ENCODE measurements around the gene WDR72. TPM values are rescaled to one million over a fixed set of nuclear protein-coding genes. Genes with fewer than 3 reads are reported as not detected.

The WDR72 gene
- total and polyA plus RNA-seq, 7 experiments from 2014 or later: not detected

DNA sequence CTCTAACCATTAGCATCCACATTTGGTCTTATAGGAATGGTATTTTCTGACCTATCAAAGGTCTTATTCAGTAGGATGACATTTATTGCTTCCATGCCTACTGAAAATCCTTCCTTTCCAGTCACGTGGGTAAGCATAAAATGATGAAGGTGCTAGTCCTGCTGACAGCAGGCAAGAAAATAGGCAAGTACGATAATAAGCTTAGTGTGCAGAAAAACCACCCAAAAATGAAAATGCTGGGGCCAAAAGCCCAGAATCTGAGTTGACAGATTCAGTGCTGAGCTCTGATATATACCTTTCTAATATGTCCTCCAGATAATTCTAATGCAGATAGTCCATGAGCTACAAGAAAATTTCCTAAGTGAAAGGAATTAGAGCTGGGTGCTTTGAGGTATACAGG, 194.8 kb downstream of the WDR72 start:
- Histone ChIP-seq H3K4me1 (ENCODE audit: control insufficient read depth in 2 of 2, insufficient read depth in 2 of 2, low read length in 2 of 2) (no peaks in the 10 kb centered on the region), H3K27ac (ENCODE audit: low read depth, low read length) (no peak overlapping the region), H3K4me3 (ENCODE audit: low read length) (no peak overlapping the region), H3K9me3 (ENCODE audit: control insufficient read depth in 2 of 3, low read length in 3 of 3) (no peaks in the 10 kb centered on the region), H3K27me3 (ENCODE audit: control insufficient read depth in 2 of 2, insufficient read depth in 2 of 2, low read length in 2 of 2) (no peaks in the 10 kb centered on the region), H3K36me3 (ENCODE audit: control insufficient read depth in 2 of 3, insufficient read depth in 3 of 3, low read length in 3 of 3) (no peaks in the 10 kb centered on the region)
- H3K4me3 Mint-ChIP-seq: no peak overlapping the region
- ATAC-seq: no peak
- H3K4me1 Mint-ChIP-seq: no peaks in the 10 kb centered on the region
- H3K27me3 Mint-ChIP-seq: peaks cover 0 to 10% (median 4%) of the 10 kb centered on the region in 5 donors
- ChIA-PET POLR2A (no interaction called here), CTCF (no interaction called here)
- no peak for DNase-seq
- H3K36me3 Mint-ChIP-seq: no peaks in the 10 kb centered on the region
- H3K27ac Mint-ChIP-seq: no peak overlapping the region
- intact Hi-C loops (cut with micrococcal nuclease): no loop called here
- H3K9me3 Mint-ChIP-seq: peaks cover 0 to 2% (median 0%) of the 10 kb centered on the region in 11 donors

- H3K27me3 Mint-ChIP-seq: peaks cover 0 to 16% (median 4%) of the 10 kb centered on the region in 5 donors
- no peak overlapping the region for H3K27ac Mint-ChIP-seq
- POLR2A ChIA-PET: no interaction called here
- H3K27me3 ChIP-seq (ENCODE audit: control insufficient read depth in 2 of 2, insufficient read depth in 2 of 2, low read length in 2 of 2): no peaks in the 10 kb centered on the region
- intact Hi-C loops (cut with micrococcal nuclease): no loop called here
- no peaks in the 10 kb centered on the region for H3K4me1 ChIP-seq (ENCODE audit: control insufficient read depth in 2 of 2, insufficient read depth in 2 of 2, low read length in 2 of 2)
- H3K4me3 Mint-ChIP-seq: no peak overlapping the region
- H3K36me3 ChIP-seq (ENCODE audit: control insufficient read depth in 2 of 3, insufficient read depth in 3 of 3, low read length in 3 of 3): no peaks in the 10 kb centered on the region
- H3K4me3 ChIP-seq (ENCODE audit: low read length): no peak overlapping the region
- DNase-seq (no peak), ATAC-seq (no peak)
- CTCF ChIA-PET: no interaction called here
- H3K4me1 Mint-ChIP-seq: no peaks in the 10 kb centered on the region
- H3K27ac ChIP-seq (ENCODE audit: low read depth, low read length): no peak overlapping the region
- no peaks in the 10 kb centered on the region for H3K36me3 Mint-ChIP-seq
- no peaks in the 10 kb centered on the region for H3K9me3 ChIP-seq (ENCODE audit: control insufficient read depth in 2 of 3, low read length in 3 of 3)
- H3K9me3 Mint-ChIP-seq: peaks cover 0 to 2% (median 0%) of the 10 kb centered on the region in 11 donors
Observed at GRCh38 chr15:53563627-53564026, 195.8 kb downstream of the WDR72 start.

GRCh38 chr15:53559364-53560277, 199.8 kb downstream of the WDR72 start:
- Histone ChIP-seq H3K4me3 (ENCODE audit: low read length) (no peak overlapping the region), H3K4me1 (ENCODE audit: control insufficient read depth in 2 of 2, insufficient read depth in 2 of 2, low read length in 2 of 2) (no peaks in the 10 kb centered on the region), H3K9me3 (ENCODE audit: control insufficient read depth in 2 of 3, low read length in 3 of 3) (no peaks in the 10 kb centered on the region), H3K27ac (ENCODE audit: low read depth, low read length) (no peak overlapping the region), H3K36me3 (ENCODE audit: control insufficient read depth in 2 of 3, insufficient read depth in 3 of 3, low read length in 3 of 3) (no peaks in the 10 kb centered on the region), H3K27me3 (ENCODE audit: control insufficient read depth in 2 of 2, insufficient read depth in 2 of 2, low read length in 2 of 2) (no peaks in the 10 kb centered on the region)
- CTCF ChIA-PET: no interaction called here
- ATAC-seq (no peak), DNase-seq (no peak)
- H3K9me3 Mint-ChIP-seq: peaks cover 0 to 5% (median 0%) of the 10 kb centered on the region in 11 donors
- intact Hi-C loops (cut with micrococcal nuclease): no loop called here
- no peak overlapping the region for H3K27ac Mint-ChIP-seq
- POLR2A ChIA-PET: interaction anchor here (0.7 to 1.0 kb wide), 2 partner anchors 21 to 52 kb away, joined by 3 read pairs; no protein-coding TSS in a partner anchor
- H3K4me1 Mint-ChIP-seq: no peaks in the 10 kb centered on the region
- peaks cover 0 to 15% (median 4%) of the 10 kb centered on the region in 5 donors for H3K27me3 Mint-ChIP-seq
- H3K4me3 Mint-ChIP-seq: no peak overlapping the region
- no peaks in the 10 kb centered on the region for H3K36me3 Mint-ChIP-seq

DNA sequence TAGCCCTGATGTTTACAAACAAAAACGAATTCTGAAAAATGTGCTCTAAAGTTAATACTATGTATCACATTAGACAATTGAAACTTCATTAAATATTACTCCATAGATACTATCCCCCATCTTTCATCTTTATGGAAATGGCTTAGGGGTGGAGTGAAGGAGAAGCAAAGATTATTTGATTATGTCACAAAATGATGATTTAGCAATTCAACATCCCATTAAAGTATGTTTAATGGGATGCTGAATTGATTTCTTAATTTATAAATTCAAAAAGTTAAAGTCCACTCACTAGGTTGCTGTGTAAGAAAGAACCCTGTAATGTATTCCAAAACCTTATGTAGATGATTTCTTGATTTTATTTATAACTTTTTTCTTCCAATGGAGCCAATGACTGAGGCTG, 201.1 kb downstream of the WDR72 start:
- intact Hi-C loops (cut with micrococcal nuclease): no loop called here
- DNase-seq (no peak), ATAC-seq (no peak)
- no peaks in the 10 kb centered on the region for H3K27me3 ChIP-seq (ENCODE audit: control insufficient read depth in 2 of 2, insufficient read depth in 2 of 2, low read length in 2 of 2)
- no peak overlapping the region for H3K27ac ChIP-seq (ENCODE audit: low read depth, low read length)
- no peak overlapping the region for H3K4me3 Mint-ChIP-seq
- H3K4me1 ChIP-seq (ENCODE audit: control insufficient read depth in 2 of 2, insufficient read depth in 2 of 2, low read length in 2 of 2): no peaks in the 10 kb centered on the region
- no peaks in the 10 kb centered on the region for H3K36me3 Mint-ChIP-seq
- H3K4me1 Mint-ChIP-seq: no peaks in the 10 kb centered on the region
- peaks cover 0 to 5% (median 0%) of the 10 kb centered on the region in 11 donors for H3K9me3 Mint-ChIP-seq
- H3K27ac Mint-ChIP-seq: no peak overlapping the region
- no peaks in the 10 kb centered on the region for H3K9me3 ChIP-seq (ENCODE audit: control insufficient read depth in 2 of 3, low read length in 3 of 3)
- no peaks in the 10 kb centered on the region for H3K36me3 ChIP-seq (ENCODE audit: control insufficient read depth in 2 of 3, insufficient read depth in 3 of 3, low read length in 3 of 3)
- H3K27me3 Mint-ChIP-seq: peaks cover 0 to 15% (median 4%) of the 10 kb centered on the region in 5 donors
- ChIA-PET POLR2A (interaction anchor here (1.0 kb wide), 1 partner anchor 20 kb away, joined by 3 read pairs; no protein-coding TSS in a partner anchor), CTCF (no interaction called here)
- no peak overlapping the region for H3K4me3 ChIP-seq (ENCODE audit: low read length)

DNA sequence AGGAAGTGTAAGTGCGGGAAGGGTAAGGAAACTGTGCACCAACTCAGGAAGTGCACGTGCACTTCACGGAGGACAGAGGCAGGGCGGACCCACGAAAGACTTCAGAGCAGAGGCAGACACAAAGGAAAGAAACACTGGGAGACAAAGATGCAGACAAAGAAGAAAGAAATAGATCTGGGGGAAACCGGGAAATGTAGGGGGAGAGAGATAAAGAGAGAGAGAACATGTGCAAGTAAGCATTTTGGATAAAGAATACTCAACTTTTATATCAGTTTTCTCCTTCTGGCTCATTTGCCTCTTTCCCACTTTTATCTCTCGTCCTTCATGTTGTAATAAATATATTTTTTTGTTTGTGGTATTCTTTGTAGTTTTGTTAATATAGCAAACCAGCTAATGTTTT, 204.2 kb downstream of the WDR72 start:
- Mint-ChIP-seq H3K27ac (no peak overlapping the region), H3K36me3 (no peaks in the 10 kb centered on the region), H3K4me3 (no peak overlapping the region), H3K4me1 (no peaks in the 10 kb centered on the region), H3K9me3 (peaks cover 0 to 6% (median 0%) of the 10 kb centered on the region in 11 donors), H3K27me3 (peaks cover 0 to 13% (median 4%) of the 10 kb centered on the region in 5 donors)
- no peaks in the 10 kb centered on the region for H3K27me3 ChIP-seq (ENCODE audit: control insufficient read depth in 2 of 2, insufficient read depth in 2 of 2, low read length in 2 of 2)
- CTCF ChIA-PET: no interaction called here
- intact Hi-C loops (cut with micrococcal nuclease): no loop called here
- no peaks in the 10 kb centered on the region for H3K4me1 ChIP-seq (ENCODE audit: control insufficient read depth in 2 of 2, insufficient read depth in 2 of 2, low read length in 2 of 2)
- no peak overlapping the region for H3K27ac ChIP-seq (ENCODE audit: low read depth, low read length)
- no peak for ATAC-seq
- no peaks in the 10 kb centered on the region for H3K9me3 ChIP-seq (ENCODE audit: control insufficient read depth in 2 of 3, low read length in 3 of 3)
- POLR2A ChIA-PET: no interaction called here
- H3K36me3 ChIP-seq (ENCODE audit: control insufficient read depth in 2 of 3, insufficient read depth in 3 of 3, low read length in 3 of 3): no peaks in the 10 kb centered on the region
- H3K4me3 ChIP-seq (ENCODE audit: low read length): no peak overlapping the region
- DNase-seq: no peak

DNA sequence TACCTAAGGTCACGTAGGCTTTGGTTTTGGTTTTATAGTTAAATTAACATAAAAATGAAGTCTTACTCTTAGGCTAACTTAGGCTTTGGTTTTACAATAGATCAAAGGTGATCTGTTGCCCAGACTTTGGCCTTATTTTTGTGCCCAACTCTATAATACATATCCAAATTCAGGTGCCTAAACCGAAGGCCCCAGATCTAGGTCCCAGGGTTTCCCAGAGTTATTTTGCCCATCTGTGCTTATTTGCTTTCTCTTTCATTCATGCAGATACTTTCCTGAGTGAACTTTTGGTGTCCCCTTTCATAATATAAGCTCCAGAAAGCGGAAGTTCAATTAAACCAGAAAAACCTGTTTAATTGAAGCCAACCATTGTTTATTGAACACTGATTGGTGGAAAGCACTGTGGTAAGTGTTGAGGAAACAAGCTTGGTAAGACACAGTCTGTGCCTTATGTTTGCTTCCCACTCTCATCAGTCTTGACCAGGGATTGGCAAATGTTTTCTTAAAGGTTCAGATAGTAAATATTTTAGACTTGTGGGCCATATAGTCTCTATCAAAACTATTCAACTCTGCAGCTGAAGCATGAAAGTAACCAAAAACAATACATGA, 209.7 kb downstream of the WDR72 start:
- no peaks in the 10 kb centered on the region for H3K9me3 ChIP-seq (ENCODE audit: control insufficient read depth in 2 of 3, low read length in 3 of 3)
- H3K36me3 ChIP-seq (ENCODE audit: control insufficient read depth in 2 of 3, insufficient read depth in 3 of 3, low read length in 3 of 3): no peaks in the 10 kb centered on the region
- POLR2A ChIA-PET: no interaction called here
- Mint-ChIP-seq H3K27ac (no peak overlapping the region), H3K27me3 (peaks cover 0 to 7% (median 0%) of the 10 kb centered on the region in 5 donors), H3K36me3 (no peaks in the 10 kb centered on the region), H3K4me3 (no peak overlapping the region), H3K4me1 (no peaks in the 10 kb centered on the region), H3K9me3 (peaks cover 0 to 4% (median 0%) of the 10 kb centered on the region in 11 donors)
- H3K27me3 ChIP-seq (ENCODE audit: control insufficient read depth in 2 of 2, insufficient read depth in 2 of 2, low read length in 2 of 2): no peaks in the 10 kb centered on the region
- CTCF ChIA-PET: no interaction called here
- DNase-seq (no peak), ATAC-seq (no peak)
- H3K4me1 ChIP-seq (ENCODE audit: control insufficient read depth in 2 of 2, insufficient read depth in 2 of 2, low read length in 2 of 2): no peaks in the 10 kb centered on the region
- no peak overlapping the region for H3K4me3 ChIP-seq (ENCODE audit: low read length)
- intact Hi-C loops (cut with micrococcal nuclease): no loop called here
- no peak overlapping the region for H3K27ac ChIP-seq (ENCODE audit: low read depth, low read length)
